Activated T-helper 2 cell treated with anti-CD3 and anti-CD28 coated beads, Interferon-gamma antibody, Interleukin-2, Interleukin-4, amounts not matched to agents 10 μg/mL and 5 μg/mL and 100 μg/mL, durations not matched to agents 14 hours and 24 hours and 36 hours (primary cell): ENCODE results near the gene KCNE3. TPM values are rescaled to one million over a fixed set of nuclear protein-coding genes. Genes with fewer than 3 reads are reported as not detected.

Experiments used
- DNase-seq: peaks from one replicate; pipeline ENCODE4 v3.0.0; 2021; ENCODE audit warnings: low spot score
- H3K27ac Mint-ChIP-seq: one replicate; pipeline ENCODE4 v1.8.0; 2021; ENCODE audit warnings: mixed read lengths
- H3K27me3 Mint-ChIP-seq: one replicate; pipeline ENCODE4 v1.8.0; 2021; ENCODE audit warnings: low read depth, mixed read lengths
- H3K36me3 Mint-ChIP-seq: one replicate; pipeline ENCODE4 v1.8.0; 2021; ENCODE audit warnings: low read depth, mixed read lengths
- H3K4me1 Mint-ChIP-seq: one replicate; pipeline ENCODE4 v1.8.0; 2021; ENCODE audit warnings: low read depth, mixed read lengths
- H3K4me3 Mint-ChIP-seq: one replicate; pipeline ENCODE4 v1.8.0; 2021; ENCODE audit warnings: low read depth, mild to moderate bottlenecking, moderate library complexity, mixed read lengths
- H3K9me3 Mint-ChIP-seq: one replicate; pipeline ENCODE4 v1.8.0; 2021; ENCODE audit warnings: mixed read lengths
- intact Hi-C: fragments of 100-400 bp; cut with micrococcal nuclease; formaldehyde crosslinking; loops from one replicate; pipeline ENCODE4 v1.15.1; 2023
- total RNA-seq: library from RNA; stranded (reverse); gene quantifications from 2 replicates; pipeline ENCODE4 v1.2.3, GENCODE V29; 2022

KCNE3 gene
- total RNA-seq, 1 donor from 2014 or later, result not detected

DNA sequence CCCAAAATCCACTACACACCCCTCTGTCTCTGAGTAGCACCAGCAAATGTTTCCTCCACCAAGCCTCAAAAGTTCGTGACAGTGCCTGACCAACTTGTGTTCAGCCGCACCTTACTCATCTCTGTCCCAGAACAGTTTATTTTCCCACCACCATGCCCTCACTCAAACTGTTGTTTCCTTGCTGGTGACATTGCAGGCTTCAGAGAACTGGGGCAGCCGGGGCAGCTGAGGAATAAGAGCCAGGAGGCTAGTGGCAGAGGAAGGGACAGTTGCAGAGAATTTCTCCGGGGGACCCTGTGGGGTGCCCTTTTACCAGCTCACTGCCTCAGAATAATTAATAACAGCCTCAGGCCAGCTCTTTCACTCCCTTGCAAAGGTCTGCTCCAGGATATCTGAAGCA lies 709 bp upstream of the KCNE3 start:
- intact Hi-C loops, result no loop called here
- no peak for DNase-seq
- Mint-ChIP-seq H3K27me3 (peaks cover 26% of the 10 kb centered on the region), H3K27ac (no peak overlapping the region), H3K4me1 (peaks cover 7% of the 10 kb centered on the region), H3K9me3 (no peaks in the 10 kb centered on the region), H3K4me3 (no peak overlapping the region), H3K36me3 (no peaks in the 10 kb centered on the region)

DNA sequence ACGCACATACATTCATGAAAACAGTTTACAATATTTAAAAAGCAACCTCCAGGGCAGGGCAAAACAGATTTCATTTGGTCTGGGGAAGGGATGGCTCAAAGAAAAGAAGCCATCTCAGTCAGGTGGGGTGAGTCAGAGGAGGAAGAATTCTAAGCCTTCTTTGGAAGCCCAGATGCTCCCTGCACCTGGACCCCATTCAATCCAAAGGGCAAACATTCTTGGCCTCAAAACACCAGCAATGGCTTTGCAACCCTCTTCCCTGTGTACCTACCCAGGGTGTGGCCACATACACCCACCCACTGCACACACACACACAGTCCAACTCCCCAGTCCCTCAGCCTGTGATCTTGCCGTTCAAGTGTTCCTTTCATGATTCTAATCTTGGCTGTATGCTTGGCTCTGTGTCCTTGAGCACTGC lies 2.0 kb downstream of the KCNE3 start:
- intact Hi-C loops, result no loop called here
- H3K9me3 Mint-ChIP-seq, result no peaks in the 10 kb centered on the region
- no peak for DNase-seq

DNA sequence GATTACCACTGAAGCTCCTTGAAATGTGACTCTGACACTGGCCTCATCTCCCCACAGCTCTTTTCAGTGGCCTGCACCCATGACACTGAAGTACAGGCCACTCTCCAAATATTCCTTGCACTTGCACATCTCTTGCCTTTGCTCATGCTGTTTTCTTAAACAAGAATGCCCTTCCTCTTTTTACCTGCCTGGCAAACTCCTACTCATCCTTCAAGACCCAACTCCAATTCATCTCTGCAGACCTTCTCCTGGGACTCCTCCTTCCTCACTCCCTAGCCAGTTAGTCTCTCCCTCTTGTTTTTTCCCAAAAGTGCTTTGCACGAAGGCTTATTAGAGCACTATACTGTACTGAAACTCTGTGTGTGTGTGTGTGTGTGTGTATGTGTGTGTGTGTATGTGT lies 2.6 kb downstream of the KCNE3 start:
- no peaks in the 10 kb centered on the region for H3K9me3 Mint-ChIP-seq
- no peak for DNase-seq
- H3K4me1 Mint-ChIP-seq, result no peaks in the 10 kb centered on the region
- no peaks in the 10 kb centered on the region for H3K36me3 Mint-ChIP-seq
- H3K4me3 Mint-ChIP-seq, result no peak overlapping the region
- intact Hi-C loops, result no loop called here
- no peak overlapping the region for H3K27ac Mint-ChIP-seq
- peaks cover 26% of the 10 kb centered on the region for H3K27me3 Mint-ChIP-seq

More for the DNA sequence above, 2.0 kb downstream of the KCNE3 start:
- Mint-ChIP-seq H3K4me3 (no peak overlapping the region), H3K27me3 (peaks cover 26% of the 10 kb centered on the region), H3K4me1 (no peaks in the 10 kb centered on the region), H3K36me3 (no peaks in the 10 kb centered on the region), H3K27ac (no peak overlapping the region)

DNA sequence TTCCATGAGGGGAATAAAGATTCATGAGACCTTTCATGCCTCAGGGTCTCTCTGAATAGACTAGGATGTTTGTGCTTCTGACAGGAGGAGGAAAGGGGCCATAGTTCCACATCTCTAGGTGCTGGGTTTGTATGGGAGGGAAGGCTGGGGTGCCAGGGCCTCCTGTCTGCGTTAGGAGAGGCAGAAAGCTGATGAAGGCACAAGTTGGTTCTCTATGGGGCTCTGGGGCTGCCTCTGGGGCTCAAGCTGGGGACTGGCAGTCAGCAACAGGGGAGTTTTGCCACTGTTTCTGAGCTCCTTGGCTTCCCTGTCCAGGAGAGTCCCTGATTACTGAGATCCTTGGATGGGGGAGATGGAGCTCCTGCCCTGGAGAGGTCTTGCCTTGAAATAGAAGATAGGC lies 4.1 kb downstream of the KCNE3 start:
- intact Hi-C loops, result no loop called here
- no peak overlapping the region for H3K4me3 Mint-ChIP-seq
- H3K27me3 Mint-ChIP-seq, result peaks cover 22% of the 10 kb centered on the region
- no peak overlapping the region for H3K27ac Mint-ChIP-seq
- H3K9me3 Mint-ChIP-seq, result no peaks in the 10 kb centered on the region
- no peak for DNase-seq
- H3K36me3 Mint-ChIP-seq, result no peaks in the 10 kb centered on the region
- H3K4me1 Mint-ChIP-seq, result no peaks in the 10 kb centered on the region

DNA sequence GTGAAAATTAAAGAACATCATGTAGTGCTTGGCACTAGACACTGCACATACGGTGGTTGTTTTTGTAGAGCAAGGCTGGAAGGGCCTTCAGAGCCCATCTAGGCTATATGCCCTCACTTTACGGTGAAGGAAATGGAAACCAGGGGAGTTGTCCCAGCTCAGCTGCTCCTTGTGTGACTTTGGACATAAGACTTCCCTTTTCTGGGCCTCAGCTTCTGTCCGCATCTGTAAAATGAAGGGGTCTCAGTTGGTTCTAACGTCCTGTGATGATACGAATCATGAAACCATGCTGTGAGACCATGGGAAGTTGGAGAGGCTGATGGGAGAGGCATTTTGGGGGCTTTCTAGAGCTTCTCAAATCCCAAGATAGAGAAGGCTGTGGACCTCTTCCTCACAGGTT lies 4.7 kb downstream of the KCNE3 start:
- Mint-ChIP-seq H3K27me3 (peaks cover 16% of the 10 kb centered on the region), H3K9me3 (no peaks in the 10 kb centered on the region), H3K27ac (no peak overlapping the region), H3K4me3 (no peak overlapping the region), H3K4me1 (no peaks in the 10 kb centered on the region), H3K36me3 (no peaks in the 10 kb centered on the region)
- DNase-seq, result no peak
- intact Hi-C loops, result no loop called here

- intact Hi-C loops, result no loop called here
- no peaks in the 10 kb centered on the region for H3K36me3 Mint-ChIP-seq
- DNase-seq, result no peak
- H3K9me3 Mint-ChIP-seq, result no peaks in the 10 kb centered on the region
- no peak overlapping the region for H3K27ac Mint-ChIP-seq
- H3K27me3 Mint-ChIP-seq, result peaks cover 15% of the 10 kb centered on the region
- no peaks in the 10 kb centered on the region for H3K4me1 Mint-ChIP-seq
- H3K4me3 Mint-ChIP-seq, result no peak overlapping the region
These were observed 5.3 kb downstream of the KCNE3 start for GRCh38 chr11:74462009-74462408.

GRCh38 chr11:74460481-74461154 lies 6.7 kb downstream of the KCNE3 start:
- no peak for DNase-seq
- Mint-ChIP-seq H3K36me3 (no peaks in the 10 kb centered on the region), H3K4me1 (no peaks in the 10 kb centered on the region), H3K27me3 (peaks cover 2% of the 10 kb centered on the region), H3K9me3 (no peaks in the 10 kb centered on the region), H3K4me3 (no peak overlapping the region), H3K27ac (no peak overlapping the region)
- intact Hi-C loops, result no loop called here

DNA sequence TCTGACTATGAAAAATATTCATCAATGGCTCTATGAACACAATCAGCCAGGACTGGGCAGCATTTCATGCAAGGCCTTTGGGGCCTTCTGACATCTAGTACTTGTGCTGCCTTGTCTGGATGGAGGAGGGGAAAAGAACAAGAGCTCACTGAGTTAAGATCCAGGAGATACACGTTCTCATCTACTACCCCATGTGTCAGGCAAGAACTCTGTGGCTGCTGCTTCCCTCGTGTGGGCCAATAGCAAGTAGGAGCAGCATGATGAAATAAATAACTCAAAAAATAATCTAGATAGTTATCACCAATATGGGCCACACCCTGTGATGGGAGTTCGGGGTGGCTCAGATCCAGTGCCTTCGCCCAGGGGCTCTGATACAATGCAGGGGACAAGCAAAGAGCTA lies 7.3 kb downstream of the KCNE3 start:
- H3K27me3 Mint-ChIP-seq, result no peaks in the 10 kb centered on the region
- no peak overlapping the region for H3K27ac Mint-ChIP-seq
- no peak for DNase-seq
- no peaks in the 10 kb centered on the region for H3K9me3 Mint-ChIP-seq
- no peaks in the 10 kb centered on the region for H3K4me1 Mint-ChIP-seq
- no peaks in the 10 kb centered on the region for H3K36me3 Mint-ChIP-seq
- intact Hi-C loops, result no loop called here
- H3K4me3 Mint-ChIP-seq, result no peak overlapping the region

GRCh38 chr11:74459584-74459983 lies 7.8 kb downstream of the KCNE3 start:
- DNase-seq, result no peak
- no peak overlapping the region for H3K4me3 Mint-ChIP-seq
- H3K27me3 Mint-ChIP-seq, result no peaks in the 10 kb centered on the region
- H3K4me1 Mint-ChIP-seq, result no peaks in the 10 kb centered on the region
- intact Hi-C loops, result no loop called here
- no peak overlapping the region for H3K27ac Mint-ChIP-seq
- no peaks in the 10 kb centered on the region for H3K9me3 Mint-ChIP-seq
- H3K36me3 Mint-ChIP-seq, result no peaks in the 10 kb centered on the region

DNA sequence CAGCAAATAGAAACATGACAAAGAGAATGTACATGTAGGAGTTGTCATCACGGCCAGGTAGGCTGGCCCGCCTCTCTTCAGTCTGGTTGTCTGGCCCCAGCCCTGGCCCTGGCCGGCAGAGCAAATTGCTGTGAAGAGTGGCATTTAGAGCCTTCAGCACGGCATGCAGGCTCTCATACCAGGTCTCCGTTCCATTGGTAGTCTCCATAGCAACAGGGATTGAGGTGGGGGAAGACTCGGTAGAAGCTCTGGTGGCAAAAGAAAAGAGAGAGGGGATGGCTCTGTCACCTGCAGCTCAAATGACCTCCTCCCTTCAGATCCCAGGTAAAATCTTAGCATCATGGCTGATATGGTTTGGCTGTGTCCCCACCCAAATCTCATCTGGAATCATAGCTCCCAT lies 10.0 kb downstream of the KCNE3 start:
- H3K9me3 Mint-ChIP-seq, result no peaks in the 10 kb centered on the region
- H3K4me1 Mint-ChIP-seq, result no peaks in the 10 kb centered on the region
- DNase-seq, result no peak
- H3K36me3 Mint-ChIP-seq, result no peaks in the 10 kb centered on the region
- no peaks in the 10 kb centered on the region for H3K27me3 Mint-ChIP-seq
- no peak overlapping the region for H3K4me3 Mint-ChIP-seq
- H3K27ac Mint-ChIP-seq, result no peak overlapping the region
- intact Hi-C loops, result no loop called here

GRCh38 chr11:74453373-74453975 lies 13.9 kb downstream of the KCNE3 start:
- peaks cover 5% of the 10 kb centered on the region for H3K27me3 Mint-ChIP-seq
- H3K9me3 Mint-ChIP-seq, result no peaks in the 10 kb centered on the region
- no peak overlapping the region for H3K27ac Mint-ChIP-seq
- no peaks in the 10 kb centered on the region for H3K36me3 Mint-ChIP-seq
- no peak overlapping the region for H3K4me3 Mint-ChIP-seq
- intact Hi-C loops, result loop anchor here (1.0 to 2.0 kb wide), 2 partner anchors 117 to 273 kb away; no protein-coding TSS in a partner anchor
- H3K4me1 Mint-ChIP-seq, result peaks cover 6% of the 10 kb centered on the region
- DNase-seq, result peak; percentile 37

GRCh38 chr11:74452366-74452765 lies 15.0 kb downstream of the KCNE3 start:
- Mint-ChIP-seq H3K27me3 (peaks cover 5% of the 10 kb centered on the region), H3K36me3 (no peaks in the 10 kb centered on the region), H3K4me1 (peaks cover 6% of the 10 kb centered on the region), H3K4me3 (no peak overlapping the region), H3K9me3 (no peaks in the 10 kb centered on the region), H3K27ac (no peak overlapping the region)
- DNase-seq, result no peak
- intact Hi-C loops, result loop anchor here (2.0 kb wide), 1 partner anchor 274 kb away; no protein-coding TSS in a partner anchor

DNA sequence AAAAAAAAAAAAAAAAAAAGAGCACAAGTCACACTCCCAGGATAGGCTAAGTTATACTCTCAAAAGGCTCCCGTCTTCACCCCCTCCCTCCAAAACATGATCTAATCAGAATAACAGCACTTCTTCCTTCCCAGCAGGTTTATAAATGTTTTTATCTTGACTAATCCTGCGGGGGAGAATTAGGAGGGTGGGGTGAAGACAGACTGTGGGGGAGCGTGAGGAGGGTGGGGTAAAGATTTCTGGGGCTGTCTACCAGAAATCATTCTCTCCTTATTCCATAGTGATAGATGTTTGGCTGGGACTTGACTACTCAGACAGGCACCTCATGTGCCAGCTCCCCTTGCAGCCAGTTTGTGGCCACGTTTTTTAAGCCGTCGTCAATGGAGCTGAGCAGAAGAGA lies 17.0 kb downstream of the KCNE3 start:
- no peak overlapping the region for H3K27ac Mint-ChIP-seq
- DNase-seq, result no peak
- peaks cover 6% of the 10 kb centered on the region for H3K4me1 Mint-ChIP-seq
- no peaks in the 10 kb centered on the region for H3K9me3 Mint-ChIP-seq
- H3K4me3 Mint-ChIP-seq, result no peak overlapping the region
- no peaks in the 10 kb centered on the region for H3K36me3 Mint-ChIP-seq
- intact Hi-C loops, result no loop called here
- H3K27me3 Mint-ChIP-seq, result peaks cover 5% of the 10 kb centered on the region
